WI38 (cell line): ENCODE results near the gene PRKCZ.

Experiments used
- H3K4me3 ChIP-seq: 2 replicates; pipeline ENCODE4 v1.5.1; 2011; ENCODE audit warnings: low read depth, mild to moderate bottlenecking, control low read depth, low read length
- TF ChIP-seq, protein P1 (sequence below): IDR thresholded peaks from 2 replicates; pipeline ENCODE4 v1.5.1; 2012; ENCODE audit warnings: low read depth, mild to moderate bottlenecking, control low read depth, low read length

PRKCZ gene

GRCh38 chr1:2041887-2042286 lies 8.3 kb upstream of the PRKCZ start:
- TF ChIP-seq, protein P1, sequence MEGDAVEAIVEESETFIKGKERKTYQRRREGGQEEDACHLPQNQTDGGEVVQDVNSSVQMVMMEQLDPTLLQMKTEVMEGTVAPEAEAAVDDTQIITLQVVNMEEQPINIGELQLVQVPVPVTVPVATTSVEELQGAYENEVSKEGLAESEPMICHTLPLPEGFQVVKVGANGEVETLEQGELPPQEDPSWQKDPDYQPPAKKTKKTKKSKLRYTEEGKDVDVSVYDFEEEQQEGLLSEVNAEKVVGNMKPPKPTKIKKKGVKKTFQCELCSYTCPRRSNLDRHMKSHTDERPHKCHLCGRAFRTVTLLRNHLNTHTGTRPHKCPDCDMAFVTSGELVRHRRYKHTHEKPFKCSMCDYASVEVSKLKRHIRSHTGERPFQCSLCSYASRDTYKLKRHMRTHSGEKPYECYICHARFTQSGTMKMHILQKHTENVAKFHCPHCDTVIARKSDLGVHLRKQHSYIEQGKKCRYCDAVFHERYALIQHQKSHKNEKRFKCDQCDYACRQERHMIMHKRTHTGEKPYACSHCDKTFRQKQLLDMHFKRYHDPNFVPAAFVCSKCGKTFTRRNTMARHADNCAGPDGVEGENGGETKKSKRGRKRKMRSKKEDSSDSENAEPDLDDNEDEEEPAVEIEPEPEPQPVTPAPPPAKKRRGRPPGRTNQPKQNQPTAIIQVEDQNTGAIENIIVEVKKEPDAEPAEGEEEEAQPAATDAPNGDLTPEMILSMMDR: no peak
- no peak overlapping the region for H3K4me3 ChIP-seq

DNA sequence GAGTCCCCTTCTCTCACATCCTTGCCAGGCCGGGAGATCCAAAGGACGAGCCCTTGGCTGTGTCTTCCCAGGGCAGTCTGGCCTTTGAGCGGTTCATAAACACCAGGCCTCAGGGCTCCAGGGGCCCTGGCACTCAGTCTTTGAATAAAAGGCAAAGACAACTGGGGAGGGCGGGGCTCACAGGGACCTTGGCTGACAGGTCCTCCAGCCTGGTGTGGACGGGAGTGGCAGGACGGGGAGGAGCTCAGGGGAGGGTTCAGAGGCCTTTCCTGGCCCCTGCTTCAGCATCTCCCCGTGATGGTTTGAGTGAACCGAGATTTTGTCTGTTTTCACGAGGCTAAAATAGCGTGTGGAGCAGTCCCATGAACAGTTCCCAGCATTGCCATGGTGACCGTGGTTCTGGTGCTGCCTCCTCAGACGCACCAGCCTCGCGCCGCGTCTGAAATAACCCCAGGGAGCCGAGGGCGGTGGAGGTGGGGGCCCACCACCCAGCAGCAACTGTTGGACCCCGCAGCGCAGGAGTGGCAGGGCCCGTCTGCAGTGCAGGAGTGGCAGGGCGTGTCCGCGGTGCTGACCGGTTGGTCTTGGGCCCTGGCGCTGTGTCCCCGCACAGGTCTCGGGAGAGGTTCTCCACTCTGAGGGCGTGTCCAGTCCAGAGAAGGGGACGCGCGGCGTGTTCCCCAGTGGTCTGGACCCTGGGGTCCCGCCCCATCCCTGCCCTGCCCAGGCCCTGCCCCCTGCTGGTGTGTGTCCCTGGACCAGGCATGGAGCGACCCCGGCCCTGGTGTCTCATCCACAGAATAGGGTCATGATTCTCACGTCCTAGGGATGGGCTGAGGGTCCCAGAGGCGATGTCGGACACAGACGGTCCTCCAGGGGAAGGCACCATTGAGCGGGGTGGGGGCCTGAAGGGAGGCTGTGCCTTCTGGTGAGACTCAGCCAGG lies 7.1 kb upstream of the PRKCZ start:
- H3K4me3 ChIP-seq: no peak overlapping the region
- TF ChIP-seq, protein P1: no peak

DNA sequence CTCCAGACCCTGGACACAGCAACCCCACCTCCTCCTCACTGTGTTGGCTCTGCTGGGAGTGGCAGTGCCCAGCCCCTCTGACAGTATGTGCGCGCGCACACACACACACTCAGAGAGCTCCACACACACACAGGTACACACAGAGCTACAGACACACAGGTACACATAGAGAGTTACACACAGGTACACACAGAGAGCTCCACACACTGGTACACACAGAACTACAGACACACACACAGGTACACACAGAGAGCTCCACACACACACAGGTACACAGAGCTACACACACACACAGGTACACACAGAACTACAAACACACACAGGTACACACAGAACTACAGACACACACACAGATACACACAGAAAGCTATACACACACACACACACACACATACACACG lies 6.3 kb upstream of the PRKCZ start:
- TF ChIP-seq, protein P1: no peak
- H3K4me3 ChIP-seq: no peak overlapping the region

DNA sequence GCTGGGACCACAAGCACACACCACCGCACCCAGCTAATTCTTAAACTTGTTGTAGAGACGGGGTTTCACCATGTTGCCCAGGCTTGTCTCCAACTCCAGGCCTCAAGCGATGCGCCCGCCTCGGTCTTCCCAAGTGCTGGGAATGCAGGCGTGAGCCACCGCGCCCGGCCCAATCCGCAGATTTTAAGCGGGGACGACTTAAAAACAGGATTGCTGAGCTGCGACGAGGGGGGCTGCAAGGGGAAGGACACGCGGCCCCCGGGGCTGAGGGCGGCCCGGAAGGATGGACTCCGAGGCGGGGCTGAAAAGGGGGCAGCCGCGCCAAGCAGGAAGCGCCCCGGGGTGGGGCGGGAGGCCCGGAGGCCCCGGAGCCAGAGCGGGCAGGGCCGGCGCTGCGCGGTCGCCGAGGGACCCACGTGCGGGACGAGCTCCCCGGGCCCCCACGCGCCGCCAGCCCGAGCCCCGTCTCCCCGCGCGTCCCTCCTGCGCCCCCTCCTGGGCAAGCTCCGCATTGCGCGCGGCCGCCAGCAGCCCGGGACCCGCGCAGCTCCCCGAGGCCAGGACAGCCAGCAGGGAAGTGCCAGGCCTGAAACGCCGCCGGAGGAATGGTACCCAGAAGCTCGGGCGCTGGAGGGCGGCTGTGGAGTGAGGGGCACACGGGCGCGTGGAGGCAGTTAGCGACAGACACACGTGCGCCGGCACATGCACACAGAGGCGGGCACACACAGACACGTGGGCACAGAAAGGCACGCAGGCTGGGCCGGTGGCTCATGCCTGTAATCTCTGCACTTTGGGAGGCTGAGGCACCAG lies 5.5 kb upstream of the PRKCZ start:
- no peak overlapping the region for H3K4me3 ChIP-seq

GRCh38 chr1:2045468-2046173 lies 4.6 kb upstream of the PRKCZ start:
- TF ChIP-seq, protein P1: no peak
- no peak overlapping the region for H3K4me3 ChIP-seq

More for the DNA sequence above, 5.5 kb upstream of the PRKCZ start:
- TF ChIP-seq, protein P1: peak; percentile 70

GRCh38 chr1:2046174-2046917 lies 3.9 kb upstream of the PRKCZ start:
- TF ChIP-seq, protein P1: peak; percentile 37
- H3K4me3 ChIP-seq: no peak overlapping the region
